GM10248 (cell line): ENCODE data around the gene ZNF296.

ENCODE experiments used
- CTCF ChIA-PET: fragments of 300-600 bp; sonication (Branson Sonifier 250); formaldehyde crosslinking; extraction: SDS; loops from one replicate; lab custom pipeline; 2021; ENCODE audit warnings: antibody characterized with exemption; lab: Yijun Ruan, JAX
- POLR2A ChIA-PET: fragments of 350-650 bp; sonication (Branson Sonifier 250); formaldehyde crosslinking; extraction: SDS; loops from one replicate; lab custom pipeline; 2020; ENCODE audit warnings: antibody characterized with exemption; lab: Yijun Ruan, JAX
- DNase-seq: peaks from one replicate; pipeline ENCODE4 v3.0.0; 2012; ENCODE audit errors: extremely low spot score
- TF ChIP-seq, protein P1 (sequence below): IDR thresholded peaks from 2 replicates; pipeline ENCODE4 v1.5.1; 2012; ENCODE audit warnings: mild to moderate bottlenecking, low read depth; ENCODE audit errors: extremely low read depth, missing control alignments, control extremely low read depth

ZNF296 gene

DNA sequence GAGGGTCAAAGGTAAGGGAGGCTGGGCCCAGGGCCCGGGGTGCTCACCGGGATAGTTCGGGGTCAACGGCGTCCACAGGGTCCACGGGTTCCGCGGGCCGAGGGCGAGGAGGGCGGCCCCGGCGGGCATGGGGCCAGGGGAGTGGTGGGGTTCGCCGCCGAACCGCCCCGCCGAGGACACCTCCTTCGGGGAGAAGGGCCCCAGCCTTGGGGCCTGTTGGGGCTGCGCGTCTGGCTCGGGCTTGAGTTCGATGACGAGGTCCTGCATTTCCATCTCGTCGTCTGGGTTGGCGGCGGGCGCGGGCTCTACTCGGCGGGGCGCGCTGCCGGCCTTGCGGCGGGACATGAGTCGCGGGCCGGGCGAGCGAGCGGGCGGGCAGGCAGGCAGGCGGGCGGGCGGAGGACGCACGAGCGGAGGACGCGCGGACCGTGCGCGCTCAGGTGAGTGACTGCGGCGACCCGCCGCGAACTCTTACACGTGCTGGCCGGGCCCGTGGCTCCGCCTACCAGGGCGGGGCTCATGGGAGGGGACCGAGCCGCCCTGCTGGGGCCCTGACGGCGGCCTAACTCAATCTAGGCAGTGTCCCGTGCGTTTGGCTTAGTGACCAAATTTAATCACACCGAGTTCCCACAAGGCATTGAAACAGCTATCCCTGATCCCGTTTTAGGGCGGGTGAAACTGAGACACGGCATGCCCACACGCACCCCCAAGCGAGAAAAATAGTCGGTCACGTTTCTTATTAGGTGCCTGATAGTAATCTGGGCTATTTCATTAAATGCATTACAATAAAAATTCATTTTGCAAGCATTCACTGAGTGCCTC lies at the start of gene ZNF296:
ZNF296 (minus strand) TSS at position 450 of the 822 bp plus-strand sequence; CDS start at position 345, 105 bp downstream.
- POLR2A ChIA-PET = no interaction called here
- DNase-seq = peak; percentile 90
- TF ChIP-seq, protein P1, sequence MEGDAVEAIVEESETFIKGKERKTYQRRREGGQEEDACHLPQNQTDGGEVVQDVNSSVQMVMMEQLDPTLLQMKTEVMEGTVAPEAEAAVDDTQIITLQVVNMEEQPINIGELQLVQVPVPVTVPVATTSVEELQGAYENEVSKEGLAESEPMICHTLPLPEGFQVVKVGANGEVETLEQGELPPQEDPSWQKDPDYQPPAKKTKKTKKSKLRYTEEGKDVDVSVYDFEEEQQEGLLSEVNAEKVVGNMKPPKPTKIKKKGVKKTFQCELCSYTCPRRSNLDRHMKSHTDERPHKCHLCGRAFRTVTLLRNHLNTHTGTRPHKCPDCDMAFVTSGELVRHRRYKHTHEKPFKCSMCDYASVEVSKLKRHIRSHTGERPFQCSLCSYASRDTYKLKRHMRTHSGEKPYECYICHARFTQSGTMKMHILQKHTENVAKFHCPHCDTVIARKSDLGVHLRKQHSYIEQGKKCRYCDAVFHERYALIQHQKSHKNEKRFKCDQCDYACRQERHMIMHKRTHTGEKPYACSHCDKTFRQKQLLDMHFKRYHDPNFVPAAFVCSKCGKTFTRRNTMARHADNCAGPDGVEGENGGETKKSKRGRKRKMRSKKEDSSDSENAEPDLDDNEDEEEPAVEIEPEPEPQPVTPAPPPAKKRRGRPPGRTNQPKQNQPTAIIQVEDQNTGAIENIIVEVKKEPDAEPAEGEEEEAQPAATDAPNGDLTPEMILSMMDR = no peak
- CTCF ChIA-PET = interaction anchor here (1.6 to 5.9 kb wide), 3 partner anchors 13 to 17 kb away, joined by 3 to 48 read pairs (median 4); partner anchors contain the start of gene PPP1R37

GRCh38 chr19:45125360-45125759 lies 49.1 kb upstream of the ZNF296 start:
- POLR2A ChIA-PET = no interaction called here
- TF ChIP-seq, protein P1 = no peak
- DNase-seq = no peak
- CTCF ChIA-PET = interaction anchor here (0.6 to 3.8 kb wide), 19 partner anchors 8 to 213 kb away, joined by 3 to 44 read pairs (median 4); partner anchors contain the start of genes PPP1R37 and TRAPPC6A

GRCh38 chr19:45124021-45124420 lies 47.7 kb upstream of the ZNF296 start:
- ChIA-PET CTCF (interaction anchor here (1.1 to 3.8 kb wide), 4 partner anchors 12 to 125 kb away, joined by 3 to 44 read pairs (median 4); partner anchors contain the start of gene BLOC1S3), POLR2A (no interaction called here)
- no peak for DNase-seq
- TF ChIP-seq, protein P1 = no peak

DNA sequence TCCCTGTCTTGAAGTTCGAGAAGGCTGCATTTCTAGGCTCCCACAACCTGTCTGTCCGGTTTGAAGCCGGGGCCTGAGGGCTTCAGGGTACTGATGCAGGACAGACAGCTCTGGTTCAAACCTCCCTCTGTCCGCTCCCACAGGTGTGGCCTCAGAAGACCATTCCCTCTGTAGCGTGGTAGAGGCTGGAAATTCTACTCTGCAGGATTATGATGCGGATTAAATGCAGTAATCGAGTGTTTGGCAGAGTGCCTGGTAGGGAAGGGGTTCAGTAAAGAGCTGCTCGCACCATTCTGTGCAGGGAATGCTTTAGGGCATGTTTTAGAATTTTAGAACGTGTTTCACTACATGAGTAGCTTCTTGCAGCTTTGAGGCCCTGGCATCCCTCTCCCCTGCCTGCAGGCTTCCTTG lies 47.2 kb upstream of the ZNF296 start:
- TF ChIP-seq, protein P1 = no peak
- ChIA-PET CTCF (interaction anchor here (1.2 to 3.9 kb wide), 3 partner anchors 9 to 64 kb away, joined by 3 to 12 read pairs (median 4); partner anchors contain the start of gene BLOC1S3), POLR2A (interaction anchor here (0.9 kb wide), 1 partner anchor 24 kb away, joined by 7 read pairs; no protein-coding TSS in a partner anchor)
- no peak for DNase-seq

- TF ChIP-seq, protein P1 = no peak
- CTCF ChIA-PET = interaction anchor here (1.6 to 3.9 kb wide), 2 partner anchors 9 to 63 kb away, joined by 4 to 12 read pairs; no protein-coding TSS in a partner anchor
- no peak for DNase-seq
- POLR2A ChIA-PET = interaction anchor here (0.9 kb wide), 1 partner anchor 24 kb away, joined by 7 read pairs; no protein-coding TSS in a partner anchor
Observed at GRCh38 chr19:45122832-45123231, 46.6 kb upstream of the ZNF296 start.

GRCh38 chr19:45121827-45122345 lies 45.6 kb upstream of the ZNF296 start:
- DNase-seq = no peak
- CTCF ChIA-PET = interaction anchor here (1.0 to 3.9 kb wide), 2 partner anchors 10 to 62 kb away, joined by 3 to 12 read pairs; no protein-coding TSS in a partner anchor
- POLR2A ChIA-PET = no interaction called here
- TF ChIP-seq, protein P1 = no peak
